T-helper 1 cell treated with Interleukin-12 subunit alpha and Interleukin-12 subunit beta and Interleukin-4 antibody, amounts not matched to agents 30 μg/mL and 1 μg/mL, for 36 hours (primary cell): ENCODE data around the gene JARID2.

Experiments
- H3K27ac Mint-ChIP-seq: one replicate; pipeline ENCODE4 v1.8.0; 2021; ENCODE audit warnings: mild to moderate bottlenecking, mixed read lengths
- H3K27me3 Mint-ChIP-seq: one replicate; pipeline ENCODE4 v1.8.0; 2021; ENCODE audit warnings: low read depth, mixed read lengths
- H3K36me3 Mint-ChIP-seq: one replicate; pipeline ENCODE4 v1.8.0; 2021; ENCODE audit warnings: low read depth, mixed read lengths
- H3K4me1 Mint-ChIP-seq: one replicate; pipeline ENCODE4 v1.8.0; 2021; ENCODE audit warnings: low read depth, mixed read lengths
- H3K4me3 Mint-ChIP-seq: one replicate; pipeline ENCODE4 v1.8.0; 2021; ENCODE audit warnings: mild to moderate bottlenecking, moderate library complexity, mixed read lengths
- H3K9me3 Mint-ChIP-seq: one replicate; pipeline ENCODE4 v1.8.0; 2021; ENCODE audit warnings: mixed read lengths

Gene JARID2

GRCh38 chr6:15431762-15432483 lies 186.1 kb downstream of the JARID2 start:
- Mint-ChIP-seq H3K27me3 (no peaks in the 10 kb centered on the region), H3K9me3 (peaks cover 6% of the 10 kb centered on the region), H3K27ac (no peak overlapping the region), H3K4me3 (no peak overlapping the region), H3K36me3 (peaks cover 14% of the 10 kb centered on the region), H3K4me1 (peaks cover 77% of the 10 kb centered on the region)

GRCh38 chr6:15433511-15433861 lies 187.6 kb downstream of the JARID2 start:
- no peaks in the 10 kb centered on the region for H3K27me3 Mint-ChIP-seq
- H3K36me3 Mint-ChIP-seq = peaks cover 16% of the 10 kb centered on the region
- peak overlapping the region; percentile 46 for H3K27ac Mint-ChIP-seq
- H3K4me3 Mint-ChIP-seq = peak overlapping the region; percentile 35
- peaks cover 6% of the 10 kb centered on the region for H3K9me3 Mint-ChIP-seq
- H3K4me1 Mint-ChIP-seq = peaks cover 82% of the 10 kb centered on the region

GRCh38 chr6:15434263-15434662 lies 188.4 kb downstream of the JARID2 start:
- peaks cover 14% of the 10 kb centered on the region for H3K36me3 Mint-ChIP-seq
- H3K4me3 Mint-ChIP-seq = peak overlapping the region; percentile 59
- no peaks in the 10 kb centered on the region for H3K27me3 Mint-ChIP-seq
- peak overlapping the region; percentile 73 for H3K27ac Mint-ChIP-seq
- H3K9me3 Mint-ChIP-seq = peaks cover 6% of the 10 kb centered on the region
- peaks cover 85% of the 10 kb centered on the region for H3K4me1 Mint-ChIP-seq

GRCh38 chr6:15434823-15435380 lies 189.0 kb downstream of the JARID2 start:
- H3K4me3 Mint-ChIP-seq = peak overlapping the region; percentile 81
- H3K27ac Mint-ChIP-seq = peak overlapping the region; percentile 88
- no peaks in the 10 kb centered on the region for H3K27me3 Mint-ChIP-seq
- H3K9me3 Mint-ChIP-seq = peaks cover 6% of the 10 kb centered on the region
- H3K36me3 Mint-ChIP-seq = peaks cover 14% of the 10 kb centered on the region
- peaks cover 87% of the 10 kb centered on the region for H3K4me1 Mint-ChIP-seq

GRCh38 chr6:15435468-15435867 lies 189.6 kb downstream of the JARID2 start:
- Mint-ChIP-seq H3K27ac (no peak overlapping the region), H3K27me3 (no peaks in the 10 kb centered on the region), H3K36me3 (peaks cover 14% of the 10 kb centered on the region), H3K4me1 (peaks cover 90% of the 10 kb centered on the region), H3K9me3 (peaks cover 6% of the 10 kb centered on the region), H3K4me3 (no peak overlapping the region)

GRCh38 chr6:15436451-15436850 lies 190.6 kb downstream of the JARID2 start:
- Mint-ChIP-seq H3K4me1 (peaks cover 89% of the 10 kb centered on the region), H3K36me3 (peaks cover 12% of the 10 kb centered on the region), H3K27me3 (no peaks in the 10 kb centered on the region), H3K27ac (peak overlapping the region; percentile 62), H3K4me3 (no peak overlapping the region), H3K9me3 (peaks cover 6% of the 10 kb centered on the region)

- H3K36me3 Mint-ChIP-seq = peaks cover 12% of the 10 kb centered on the region
- peaks cover 86% of the 10 kb centered on the region for H3K4me1 Mint-ChIP-seq
- H3K27ac Mint-ChIP-seq = peak overlapping the region; percentile 56
- H3K4me3 Mint-ChIP-seq = no peak overlapping the region
- H3K9me3 Mint-ChIP-seq = peaks cover 6% of the 10 kb centered on the region
- H3K27me3 Mint-ChIP-seq = no peaks in the 10 kb centered on the region
Measured at GRCh38 chr6:15437090-15437635, 191.3 kb downstream of the JARID2 start.

GRCh38 chr6:15439410-15440025 lies 193.6 kb downstream of the JARID2 start:
- peak overlapping the region; percentile 27 for H3K4me3 Mint-ChIP-seq
- H3K4me1 Mint-ChIP-seq = peaks cover 72% of the 10 kb centered on the region
- H3K36me3 Mint-ChIP-seq = peaks cover 13% of the 10 kb centered on the region
- peaks cover 6% of the 10 kb centered on the region for H3K9me3 Mint-ChIP-seq
- H3K27ac Mint-ChIP-seq = peak overlapping the region; percentile 78
- H3K27me3 Mint-ChIP-seq = no peaks in the 10 kb centered on the region

GRCh38 chr6:15440040-15440439 lies 194.2 kb downstream of the JARID2 start:
- Mint-ChIP-seq H3K4me1 (peaks cover 70% of the 10 kb centered on the region), H3K27ac (peak overlapping the region; percentile 78), H3K4me3 (no peak overlapping the region), H3K36me3 (peaks cover 8% of the 10 kb centered on the region), H3K9me3 (peaks cover under 1% of the 10 kb centered on the region), H3K27me3 (no peaks in the 10 kb centered on the region)

- peaks cover 60% of the 10 kb centered on the region for H3K4me1 Mint-ChIP-seq
- no peak overlapping the region for H3K27ac Mint-ChIP-seq
- peaks cover 7% of the 10 kb centered on the region for H3K36me3 Mint-ChIP-seq
Measured at GRCh38 chr6:15441215-15441868, 195.5 kb downstream of the JARID2 start.

GRCh38 chr6:15441981-15442380 lies 196.1 kb downstream of the JARID2 start:
- H3K4me3 Mint-ChIP-seq = no peak overlapping the region
- peaks cover 53% of the 10 kb centered on the region for H3K4me1 Mint-ChIP-seq
- peaks cover 3% of the 10 kb centered on the region for H3K36me3 Mint-ChIP-seq
- no peak overlapping the region for H3K27ac Mint-ChIP-seq
- H3K27me3 Mint-ChIP-seq = no peaks in the 10 kb centered on the region
- no peaks in the 10 kb centered on the region for H3K9me3 Mint-ChIP-seq

More at GRCh38 chr6:15441215-15441868, 195.5 kb downstream of the JARID2 start:
- Mint-ChIP-seq H3K4me3 (no peak overlapping the region), H3K9me3 (no peaks in the 10 kb centered on the region), H3K27me3 (no peaks in the 10 kb centered on the region)

GRCh38 chr6:15442467-15442866 lies 196.6 kb downstream of the JARID2 start:
- Mint-ChIP-seq H3K9me3 (no peaks in the 10 kb centered on the region), H3K27me3 (no peaks in the 10 kb centered on the region), H3K4me1 (peaks cover 48% of the 10 kb centered on the region), H3K4me3 (no peak overlapping the region), H3K27ac (no peak overlapping the region), H3K36me3 (peaks cover 3% of the 10 kb centered on the region)

GRCh38 chr6:15443119-15443830 lies 197.4 kb downstream of the JARID2 start:
- Mint-ChIP-seq H3K27me3 (no peaks in the 10 kb centered on the region), H3K4me1 (peaks cover 47% of the 10 kb centered on the region), H3K27ac (no peak overlapping the region), H3K36me3 (peaks cover 1% of the 10 kb centered on the region), H3K4me3 (no peak overlapping the region), H3K9me3 (no peaks in the 10 kb centered on the region)
